ENCODE measurements around the gene WNT6. TPM values are rescaled to one million over a fixed set of nuclear protein-coding genes. Genes with fewer than 3 reads are reported as not detected.

WNT6 gene
- total and polyA plus RNA-seq, 10 of the 15 experiments (the other 5 are each of a cell fraction or from before 2014, with no cell fraction given): 0.11 to 0.44 (median 0.22) TPM; not detected in 5

GRCh38 chr2:218814540-218815243 is 44.9 kb upstream of the WNT6 start:
- no TSS peak for BruUV-seq (replicated peaks)
- in situ Hi-C loops (cut with MboI) (no loop called here), intact Hi-C loops (cut with micrococcal nuclease; ENCODE audit: unreplicated experiment) (no loop called here)
- no peaks in the 10 kb centered on the region for H3K9me3 ChIP-seq (replicated peaks; ENCODE audit: control insufficient read depth, insufficient read depth, low read length)
- no peaks in the 10 kb centered on the region for H3K36me3 ChIP-seq (ENCODE audit: control insufficient read depth in 2 of 2, insufficient read depth in 2 of 2, low read length in 1 of 2)
- no peak overlapping the region for H3K9ac ChIP-seq (ENCODE audit: control insufficient read depth, insufficient read depth, low read length)
- H3K4me3 ChIP-seq: no peak overlapping the region
- H3K27me3 ChIP-seq (replicated peaks in 1 of 2; ENCODE audit: control insufficient read depth in 2 of 2, insufficient read depth in 2 of 2, low read length in 1 of 2): no peaks in the 10 kb centered on the region; a peak in 1 of 4 replicates
- ChIA-PET RAD21 (ENCODE audit: unreplicated experiment) (no interaction called here), CTCF (no interaction called here), POLR2A (no interaction called here), SMC1A (ENCODE audit: uncharacterized antibody, unreplicated experiment) (no interaction called here)
- H3K4me2 ChIP-seq (ENCODE audit: control insufficient read depth, insufficient read depth): no peak overlapping the region
- no peak overlapping the region for H2AFZ ChIP-seq (ENCODE audit: control insufficient read depth, low read depth, low read length)
- no peaks in the 10 kb centered on the region for H3K79me2 ChIP-seq (ENCODE audit: control insufficient read depth, insufficient read depth, low read length)
- no peak for ATAC-seq
- no peak overlapping the region for H3K27ac ChIP-seq (ENCODE audit: control insufficient read depth, insufficient read depth)
- TF ChIP-seq GABPA (IDR thresholded peaks at IDR 0.05; ENCODE audit: low read depth): no peak
- no peak for FAIRE-seq
- H3K4me1 ChIP-seq (ENCODE audit: control insufficient read depth, insufficient read depth, low read length): no peaks in the 10 kb centered on the region
- WGBS (ENCODE audit: insufficient coverage, insufficient replicate concordance, low lambda C conversion rate, missing lambda C conversion rate): 63% methylated on average over 13 of the region's 13 CpGs
- no peaks in the 10 kb centered on the region for H4K20me1 ChIP-seq (ENCODE audit: control insufficient read depth, insufficient read depth)
- no peak for DNase-seq (ENCODE audit: low read depth, low spot score)

- H4K20me1 ChIP-seq (ENCODE audit: control insufficient read depth, insufficient read depth): no peaks in the 10 kb centered on the region
- intact Hi-C loops (cut with micrococcal nuclease; ENCODE audit: unreplicated experiment) (no loop called here), in situ Hi-C loops (cut with MboI) (no loop called here)
- no peak overlapping the region for H3K27ac ChIP-seq (ENCODE audit: control insufficient read depth, insufficient read depth)
- WGBS (ENCODE audit: insufficient coverage, insufficient replicate concordance, low lambda C conversion rate, missing lambda C conversion rate): 43% methylated on average over 5 of the region's 5 CpGs
- H3K4me2 ChIP-seq (ENCODE audit: control insufficient read depth, insufficient read depth): no peak overlapping the region
- H3K4me1 ChIP-seq (ENCODE audit: control insufficient read depth, insufficient read depth, low read length): no peaks in the 10 kb centered on the region
- RAD21 ChIA-PET (ENCODE audit: unreplicated experiment): no interaction called here
- no peaks in the 10 kb centered on the region; a peak in 1 of 4 replicates for H3K27me3 ChIP-seq (replicated peaks in 1 of 2; ENCODE audit: control insufficient read depth in 2 of 2, insufficient read depth in 2 of 2, low read length in 1 of 2)
- no peak overlapping the region for H3K9ac ChIP-seq (ENCODE audit: control insufficient read depth, insufficient read depth, low read length)
- H3K4me3 ChIP-seq: no peak overlapping the region
- H3K79me2 ChIP-seq (ENCODE audit: control insufficient read depth, insufficient read depth, low read length): no peaks in the 10 kb centered on the region
- H2AFZ ChIP-seq (ENCODE audit: control insufficient read depth, low read depth, low read length): no peak overlapping the region
- DNase-seq (ENCODE audit: low read depth, low spot score): no peak
- H3K36me3 ChIP-seq (ENCODE audit: control insufficient read depth in 2 of 2, insufficient read depth in 2 of 2, low read length in 1 of 2): no peaks in the 10 kb centered on the region
- no TSS peak for BruUV-seq (replicated peaks)
- H3K9me3 ChIP-seq (replicated peaks; ENCODE audit: control insufficient read depth, insufficient read depth, low read length): no peaks in the 10 kb centered on the region
- CTCF ChIA-PET: interaction anchor here (0.8 kb wide), 1 partner anchor 12 kb away, joined by 3 read pairs; no protein-coding TSS in a partner anchor
- POLR2A ChIA-PET: no interaction called here
- SMC1A ChIA-PET (ENCODE audit: uncharacterized antibody, unreplicated experiment): no interaction called here
- ATAC-seq: no peak
- no peak for FAIRE-seq
- TF ChIP-seq ATF7 (IDR thresholded peaks at IDR 0.05; ENCODE audit: low read depth): no peak
- TF ChIP-seq PRDM15 (CRISPR knock-in tag; IDR thresholded peaks at IDR 0.05): no peak
- TF ChIP-seq IRF3 (IDR thresholded peaks at IDR 0.05): no peak
- TF ChIP-seq KDM1A (IDR thresholded peaks at IDR 0.05; ENCODE audit: borderline replicate concordance): no peak
- TF ChIP-seq NKRF (conservative IDR thresholded peaks at IDR 0.05): no peak
- TF ChIP-seq IKZF1 (conservative IDR thresholded peaks at IDR 0.05): no peak
- TF ChIP-seq CEBPB (IDR thresholded peaks at IDR 0.05; ENCODE audit: borderline replicate concordance in 1 of 2, low read depth in 2 of 2, low read length in 2 of 2): no peak
Observed at GRCh38 chr2:218815244-218815637, 44.4 kb upstream of the WNT6 start.
